Measurements from ENCODE around the gene AGAP5.
"Not testable (repeated sequence)": the region's sequence is repeated elsewhere in the genome, so short reads cannot be mapped to it uniquely, and the experiment has no call there.

The AGAP5 gene

GRCh38 chr10:73697675-73698159 lies at the start of gene AGAP5:
AGAP5 (minus strand) TSS chr10:73698109; CDS start chr10:73697755, 354 bp downstream.
- DNase-seq, result not testable (repeated sequence)

- no peak for DNase-seq
Observed at GRCh38 chr10:73746721-73747120, 48.8 kb upstream of the AGAP5 start.

- peak; percentile 86 for DNase-seq
Observed at GRCh38 chr10:73744664-73744975, 46.7 kb upstream of the AGAP5 start.

GRCh38 chr10:73743905-73744663 lies 46.2 kb upstream of the AGAP5 start, which contains the start of gene SEC24C:
SEC24C (plus strand) TSS chr10:73744372; CDS start chr10:73746833, 2,461 bp downstream.
- peak; percentile 98 for DNase-seq

GRCh38 chr10:73743327-73743904 lies 45.5 kb upstream of the AGAP5 start:
- DNase-seq, result no peak

GRCh38 chr10:73742454-73742734 lies 44.5 kb upstream of the AGAP5 start:
- DNase-seq, result no peak

- not testable (repeated sequence) for DNase-seq
Observed at GRCh38 chr10:73740501-73741254, 42.8 kb upstream of the AGAP5 start.

GRCh38 chr10:73734796-73735305 lies 36.9 kb upstream of the AGAP5 start:
- DNase-seq, result no peak

- no peak for DNase-seq
Observed at GRCh38 chr10:73734028-73734720, 36.3 kb upstream of the AGAP5 start.

- no peak for DNase-seq
Observed at GRCh38 chr10:73732931-73733623, 35.2 kb upstream of the AGAP5 start.

GRCh38 chr10:73732426-73732825 lies 34.5 kb upstream of the AGAP5 start:
- DNase-seq, result no peak

GRCh38 chr10:73731588-73732375 lies 33.9 kb upstream of the AGAP5 start:
- no peak for DNase-seq

GRCh38 chr10:73730153-73730906 lies 32.4 kb upstream of the AGAP5 start:
- peak; percentile 92 for DNase-seq

GRCh38 chr10:73729781-73730152 lies 31.9 kb upstream of the AGAP5 start:
- peak; percentile 7 for DNase-seq

GRCh38 chr10:73723516-73723915 lies 25.6 kb upstream of the AGAP5 start:
- DNase-seq, result no peak

- not testable (repeated sequence) for DNase-seq
Observed at GRCh38 chr10:73720561-73720960, 22.7 kb upstream of the AGAP5 start.

GRCh38 chr10:73717556-73717955 lies 19.6 kb upstream of the AGAP5 start:
- DNase-seq, result peak; percentile 12

- DNase-seq, result no peak
Observed at GRCh38 chr10:73716251-73716650, 18.3 kb upstream of the AGAP5 start.

- DNase-seq, result not testable (repeated sequence)
Observed at GRCh38 chr10:73715179-73716156, 17.6 kb upstream of the AGAP5 start.

- DNase-seq, result not testable (repeated sequence)
Observed at GRCh38 chr10:73714483-73714882, 16.6 kb upstream of the AGAP5 start.

All from hematopoietic multipotent progenitor cell treated with erythropoietin and hydrocortisone succinate and interleukin-3 and kit ligand, for 6 days (in vitro differentiated cells).